Neural cell (in vitro differentiated cells): ENCODE data around the gene VIM. TPM values are rescaled to one million over a fixed set of nuclear protein-coding genes. Genes with fewer than 3 reads are reported as not detected.

Source experiments
- H2AFZ ChIP-seq: fragments of 200-600, 300-800 bp; sonication (generic), shearing (Covaris generic); 2 replicates; pipeline ENCODE4 v1.6.0; 2014; ENCODE audit warnings: low read depth, mild to moderate bottlenecking, antibody characterized with exemption, low read length, moderate library complexity
- H3F3A ChIP-seq: fragments of 200-600 bp; shearing (Covaris generic); 2 replicates; pipeline ENCODE4 v1.6.1; 2016; ENCODE audit warnings: mild to moderate bottlenecking, moderate library complexity, mixed read lengths, antibody characterized with exemption, low read length; ENCODE audit not compliant: insufficient read depth, poor library complexity, severe bottlenecking
- H3K27ac ChIP-seq: fragments of 200-600, 300-800 bp; sonication (generic), shearing (Covaris generic); 2 replicates; pipeline ENCODE4 v1.5.1; 2014; ENCODE audit warnings: mild to moderate bottlenecking, low read length, moderate library complexity
- H3K27me3 ChIP-seq: fragments of 300-800, 200-600 bp; sonication (generic), shearing (Covaris generic); 2 replicates; pipeline ENCODE4 v1.6.0; 2014; ENCODE audit warnings: mild to moderate bottlenecking, low read depth, low read length, moderate library complexity; ENCODE audit not compliant: insufficient read depth
- H3K36me3 ChIP-seq: fragments of 300-800, 200-600 bp; sonication (generic), shearing (Covaris generic); 2 replicates; pipeline ENCODE4 v1.5.1; 2014; ENCODE audit warnings: mild to moderate bottlenecking, antibody characterized with exemption, low read length, moderate library complexity; ENCODE audit not compliant: insufficient read depth
- H3K4me2 ChIP-seq: fragments of 300-800, 200-600 bp; sonication (generic), shearing (Covaris generic); 2 replicates; pipeline ENCODE4 v1.6.0; 2014; ENCODE audit warnings: mild to moderate bottlenecking, low read length
- H3K4me3 ChIP-seq: fragments of 300-800, 200-600 bp; sonication (generic), shearing (Covaris generic); 2 replicates; pipeline ENCODE4 v1.5.1; 2014; ENCODE audit warnings: mild to moderate bottlenecking, low read length, moderate library complexity
- H3K79me2 ChIP-seq: fragments of 200-600 bp; shearing (Covaris generic); replicated peaks from 2 replicates; pipeline ENCODE4 v1.6.0; 2014; ENCODE audit warnings: mild to moderate bottlenecking, low read length, moderate library complexity; ENCODE audit not compliant: insufficient read depth
- H3K9ac ChIP-seq: fragments of 300-800, 200-600 bp; sonication (generic), shearing (Covaris generic); 2 replicates; pipeline ENCODE4 v1.6.1; 2016; ENCODE audit warnings: mild to moderate bottlenecking, low read length, mixed read lengths
- H3K9me2 ChIP-seq: fragments of 200-600 bp; shearing (Covaris generic); 2 replicates; pipeline ENCODE4 v1.6.1; 2016; ENCODE audit warnings: mild to moderate bottlenecking, low read length, mixed read lengths; ENCODE audit not compliant: insufficient read depth
- H3K9me3 ChIP-seq: fragments of 200-600, 300-800 bp; sonication (generic), shearing (Covaris generic); 2 replicates; pipeline ENCODE4 v1.6.1; 2016; ENCODE audit warnings: mild to moderate bottlenecking, mixed run types, low read length, moderate library complexity, mixed read lengths
- H4K20me1 ChIP-seq: fragments of 200-600 bp; shearing (Covaris generic); 2 replicates; pipeline ENCODE4 v1.6.1; 2016; ENCODE audit warnings: mild to moderate bottlenecking, mixed run types; ENCODE audit not compliant: insufficient read depth
- EP300 ChIP-seq: fragments of 450-650 bp; conservative IDR thresholded peaks from 2 replicates; pipeline ENCODE4 v1.6.1; 2014; ENCODE audit warnings: antibody characterized with exemption, mild to moderate bottlenecking, moderate library complexity; ENCODE audit not compliant: poor library complexity, severe bottlenecking
- EZH2 ChIP-seq: fragments of 200-600, 300-800 bp; shearing (Covaris generic), sonication (generic); IDR thresholded peaks from 2 replicates; pipeline ENCODE4 v1.6.1; 2014; ENCODE audit warnings: antibody characterized with exemption, low read length, borderline replicate concordance, mild to moderate bottlenecking; ENCODE audit not compliant: insufficient read depth, poor library complexity, severe bottlenecking
- MXI1 ChIP-seq: fragments of 450-650 bp; conservative IDR thresholded peaks from 2 replicates; pipeline ENCODE4 v1.6.1; 2014; ENCODE audit warnings: antibody characterized with exemption, mild to moderate bottlenecking; ENCODE audit not compliant: poor library complexity, severe bottlenecking
- POLR2AphosphoS5 ChIP-seq: IDR thresholded peaks from 2 replicates; pipeline ENCODE4 v1.6.1; 2012
- RAD21 ChIP-seq: fragments of 450-650 bp; conservative IDR thresholded peaks from 2 replicates; pipeline ENCODE4 v1.6.1; 2014; ENCODE audit warnings: antibody characterized with exemption, mild to moderate bottlenecking, moderate library complexity
- REST ChIP-seq: IDR thresholded peaks from 2 replicates; pipeline ENCODE4 v1.6.1; 2012; ENCODE audit warnings: borderline replicate concordance
- SMC3 ChIP-seq: fragments of 450-650 bp; conservative IDR thresholded peaks from 2 replicates; pipeline ENCODE4 v1.6.1; 2014; ENCODE audit warnings: antibody characterized with exemption, mild to moderate bottlenecking, moderate library complexity; ENCODE audit not compliant: poor library complexity
- TAF1 ChIP-seq: IDR thresholded peaks from 2 replicates; pipeline ENCODE4 v1.6.1; 2012; ENCODE audit warnings: low read depth
- polyA plus RNA-seq: library from polyadenylated mRNA; depleted of rRNA; stranded (reverse); fragments of >200 nt; gene quantifications from 2 replicates; pipeline ENCODE4 v1.2.3, GENCODE V29; 2014
- TF ChIP-seq, protein P1 (sequence below): fragments of 450-650 bp; IDR thresholded peaks from 2 replicates; pipeline ENCODE4 v1.5.1; 2014; ENCODE audit warnings: antibody characterized with exemption, mild to moderate bottlenecking, moderate library complexity; ENCODE audit not compliant: poor library complexity, severe bottlenecking

VIM gene
- polyA plus RNA-seq, 1 donor from 2014 or later, result 170 TPM

DNA sequence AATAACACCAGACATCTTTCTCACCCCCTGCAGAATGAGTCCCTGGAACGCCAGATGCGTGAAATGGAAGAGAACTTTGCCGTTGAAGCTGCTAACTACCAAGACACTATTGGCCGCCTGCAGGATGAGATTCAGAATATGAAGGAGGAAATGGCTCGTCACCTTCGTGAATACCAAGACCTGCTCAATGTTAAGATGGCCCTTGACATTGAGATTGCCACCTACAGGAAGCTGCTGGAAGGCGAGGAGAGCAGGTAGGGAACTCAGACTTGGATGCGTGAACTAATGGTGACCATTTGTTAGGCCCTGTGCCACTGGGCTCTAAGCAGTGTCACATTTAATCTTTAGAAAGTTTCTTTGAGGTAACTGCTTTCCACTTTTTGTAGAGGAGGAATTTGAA, 7.1 kb downstream of the VIM start:
- Histone ChIP-seq H3K9me3 (no peaks in the 10 kb centered on the region), H3K27ac (no peak overlapping the region), H3K4me2 (no peak overlapping the region), H3F3A (no peaks in the 10 kb centered on the region), H3K36me3 (peaks cover 7% of the 10 kb centered on the region), H3K27me3 (no peaks in the 10 kb centered on the region), H3K9ac (no peak overlapping the region), H3K4me3 (peak overlapping the region; percentile 12), H2AFZ (no peak overlapping the region), H4K20me1 (no peaks in the 10 kb centered on the region), H3K79me2 (peaks cover 28% of the 10 kb centered on the region), H3K9me2 (no peaks in the 10 kb centered on the region)
- no peak for TF ChIP-seq TAF1
- TF ChIP-seq EZH2, result no peak
- TF ChIP-seq, protein P1, sequence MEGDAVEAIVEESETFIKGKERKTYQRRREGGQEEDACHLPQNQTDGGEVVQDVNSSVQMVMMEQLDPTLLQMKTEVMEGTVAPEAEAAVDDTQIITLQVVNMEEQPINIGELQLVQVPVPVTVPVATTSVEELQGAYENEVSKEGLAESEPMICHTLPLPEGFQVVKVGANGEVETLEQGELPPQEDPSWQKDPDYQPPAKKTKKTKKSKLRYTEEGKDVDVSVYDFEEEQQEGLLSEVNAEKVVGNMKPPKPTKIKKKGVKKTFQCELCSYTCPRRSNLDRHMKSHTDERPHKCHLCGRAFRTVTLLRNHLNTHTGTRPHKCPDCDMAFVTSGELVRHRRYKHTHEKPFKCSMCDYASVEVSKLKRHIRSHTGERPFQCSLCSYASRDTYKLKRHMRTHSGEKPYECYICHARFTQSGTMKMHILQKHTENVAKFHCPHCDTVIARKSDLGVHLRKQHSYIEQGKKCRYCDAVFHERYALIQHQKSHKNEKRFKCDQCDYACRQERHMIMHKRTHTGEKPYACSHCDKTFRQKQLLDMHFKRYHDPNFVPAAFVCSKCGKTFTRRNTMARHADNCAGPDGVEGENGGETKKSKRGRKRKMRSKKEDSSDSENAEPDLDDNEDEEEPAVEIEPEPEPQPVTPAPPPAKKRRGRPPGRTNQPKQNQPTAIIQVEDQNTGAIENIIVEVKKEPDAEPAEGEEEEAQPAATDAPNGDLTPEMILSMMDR, result peak; percentile 18

DNA sequence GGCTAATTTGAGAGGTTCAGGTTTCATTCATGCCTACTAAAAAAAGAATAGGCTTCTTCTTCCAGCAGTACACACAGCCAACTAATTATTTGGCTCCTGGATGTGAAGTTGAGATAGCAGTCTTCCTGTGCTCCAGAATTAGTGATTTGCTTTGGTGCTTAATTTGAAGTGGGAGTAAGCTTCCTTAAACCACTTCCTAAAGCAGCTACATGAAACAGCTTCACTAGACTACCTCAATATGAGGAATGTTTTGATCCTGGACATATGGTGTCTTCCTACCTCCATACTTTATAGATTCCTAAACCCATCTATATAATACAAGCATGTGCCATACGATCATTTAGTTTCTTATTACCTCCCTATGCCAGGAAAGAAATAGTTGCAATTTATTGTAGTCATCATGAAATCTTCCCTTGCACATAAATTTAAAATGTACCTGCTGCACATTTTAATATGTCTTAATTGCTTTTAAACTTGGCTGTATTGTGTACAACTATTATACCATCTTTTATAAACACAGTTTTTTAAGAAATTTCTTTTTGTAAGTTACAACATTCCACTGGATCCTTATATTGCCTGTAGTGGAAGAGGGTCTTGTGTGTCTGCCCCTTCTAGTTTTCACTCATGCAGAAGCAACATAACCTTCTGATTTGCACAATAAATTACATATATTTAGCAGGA, 8.6 kb downstream of the VIM start:
- Histone ChIP-seq H3K4me3 (no peak overlapping the region), H3K27me3 (no peaks in the 10 kb centered on the region), H3K36me3 (peaks cover 7% of the 10 kb centered on the region), H3K9ac (no peak overlapping the region), H3K9me2 (no peaks in the 10 kb centered on the region), H3F3A (no peaks in the 10 kb centered on the region), H3K9me3 (no peaks in the 10 kb centered on the region), H4K20me1 (no peaks in the 10 kb centered on the region), H3K79me2 (peaks cover 13% of the 10 kb centered on the region), H2AFZ (no peak overlapping the region), H3K4me2 (no peak overlapping the region), H3K27ac (no peak overlapping the region)
- TF ChIP-seq SMC3 (no peak), EP300 (no peak), RAD21 (no peak), EZH2 (no peak)

DNA sequence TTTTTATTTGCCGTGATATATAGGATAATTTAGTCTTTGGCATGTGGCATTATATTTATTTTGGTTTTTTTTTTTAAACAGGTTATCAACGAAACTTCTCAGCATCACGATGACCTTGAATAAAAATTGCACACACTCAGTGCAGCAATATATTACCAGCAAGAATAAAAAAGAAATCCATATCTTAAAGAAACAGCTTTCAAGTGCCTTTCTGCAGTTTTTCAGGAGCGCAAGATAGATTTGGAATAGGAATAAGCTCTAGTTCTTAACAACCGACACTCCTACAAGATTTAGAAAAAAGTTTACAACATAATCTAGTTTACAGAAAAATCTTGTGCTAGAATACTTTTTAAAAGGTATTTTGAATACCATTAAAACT, 9.1 kb downstream of the VIM start:
- Histone ChIP-seq H3K4me2 (no peak overlapping the region), H3K27ac (no peak overlapping the region), H3K79me2 (peaks cover 8% of the 10 kb centered on the region), H3K9me3 (no peaks in the 10 kb centered on the region), H3K36me3 (peaks cover 7% of the 10 kb centered on the region), H2AFZ (no peak overlapping the region), H3K27me3 (no peaks in the 10 kb centered on the region), H3K4me3 (no peak overlapping the region), H4K20me1 (no peaks in the 10 kb centered on the region), H3K9ac (no peak overlapping the region), H3K9me2 (no peaks in the 10 kb centered on the region), H3F3A (no peaks in the 10 kb centered on the region)
- no peak for TF ChIP-seq REST
- TF ChIP-seq MXI1, result no peak
- TF ChIP-seq RAD21, result no peak
- no peak for TF ChIP-seq POLR2AphosphoS5
